Medulla oblongata (tissue), 1 donor: Measurements from ENCODE around the gene AGPAT3.
"Not testable (repeated sequence)": the region's sequence is repeated elsewhere in the genome, so short reads cannot be mapped to it uniquely, and the experiment has no call there.

Source experiments
- DNase-seq: peaks from one replicate; pipeline ENCODE4 v3.0.0-alpha.2; 2015; ENCODE audit errors: extremely low spot score

Gene AGPAT3

GRCh38 chr21:43834146-43834905 is 30.7 kb upstream of the AGPAT3 start:
- DNase-seq = no peak

- DNase-seq = no peak
These were observed 30.0 kb upstream of the AGPAT3 start for GRCh38 chr21:43835050-43835449.

DNA sequence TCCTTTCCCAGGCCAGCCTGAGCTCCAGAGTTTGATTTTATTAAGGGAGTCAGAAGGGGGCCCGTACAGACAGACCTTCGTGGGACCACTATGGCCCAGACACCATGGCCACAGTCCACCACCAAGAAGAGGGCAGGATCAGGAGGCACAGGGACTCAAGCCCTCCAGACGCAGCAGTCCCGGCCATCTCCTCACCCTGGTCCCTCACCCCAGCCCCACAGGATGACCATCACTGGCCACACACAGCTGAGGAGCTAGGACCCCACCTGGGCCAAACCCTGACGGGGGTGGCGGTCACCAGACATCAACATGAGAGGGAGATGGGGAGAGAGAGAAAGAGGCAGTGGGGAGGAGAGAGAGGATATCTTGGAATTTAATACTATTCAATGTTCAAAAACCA is 29.2 kb upstream of the AGPAT3 start:
- DNase-seq = no peak

DNA sequence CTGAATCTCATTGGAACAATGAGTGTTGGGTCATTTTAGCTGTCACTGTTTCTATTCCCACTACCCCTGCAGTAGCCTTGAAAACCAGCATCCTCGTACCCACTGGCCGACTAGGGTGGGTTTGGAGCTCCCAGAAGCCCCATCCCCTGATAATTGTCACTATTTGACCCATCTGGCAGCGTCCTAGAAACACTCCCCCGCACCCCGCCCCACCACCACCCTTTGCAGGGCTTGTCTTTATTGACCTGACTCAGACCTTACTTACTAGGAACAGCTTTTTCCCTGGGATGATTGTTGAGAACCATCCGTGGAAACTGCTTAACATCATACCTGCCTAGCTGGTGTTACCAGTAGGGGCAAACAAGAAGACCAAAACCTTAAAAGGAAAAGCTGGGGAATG is 28.4 kb upstream of the AGPAT3 start:
- no peak for DNase-seq

DNA sequence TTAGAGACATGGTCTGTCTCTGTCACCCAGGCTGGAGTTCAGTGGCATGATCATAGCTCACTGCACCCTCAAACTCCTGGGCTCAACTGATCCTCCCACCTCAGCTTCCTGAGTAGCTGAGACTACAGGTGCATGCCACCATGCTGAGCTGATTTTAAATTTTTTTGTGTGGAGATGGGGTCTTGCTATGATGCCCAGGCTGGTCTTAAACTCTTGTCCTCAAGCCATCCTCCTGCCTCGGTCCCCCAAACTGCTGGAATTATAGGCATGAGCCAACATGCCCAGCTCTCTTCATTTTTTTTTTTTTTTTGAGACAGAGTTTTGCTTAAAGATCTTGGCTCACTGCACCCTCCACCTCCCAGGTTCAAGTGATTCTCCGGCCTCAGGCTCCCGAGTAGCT is 24.8 kb upstream of the AGPAT3 start:
- no peak for DNase-seq

GRCh38 chr21:43842742-43843141 is 22.3 kb upstream of the AGPAT3 start:
- peak; percentile 35 for DNase-seq

- not testable (repeated sequence) for DNase-seq
These were observed 20.1 kb upstream of the AGPAT3 start for GRCh38 chr21:43844906-43845305.

GRCh38 chr21:43845386-43845785 is 19.6 kb upstream of the AGPAT3 start:
- no peak for DNase-seq

- DNase-seq = no peak
These were observed 18.6 kb upstream of the AGPAT3 start for GRCh38 chr21:43846430-43846829.

DNA sequence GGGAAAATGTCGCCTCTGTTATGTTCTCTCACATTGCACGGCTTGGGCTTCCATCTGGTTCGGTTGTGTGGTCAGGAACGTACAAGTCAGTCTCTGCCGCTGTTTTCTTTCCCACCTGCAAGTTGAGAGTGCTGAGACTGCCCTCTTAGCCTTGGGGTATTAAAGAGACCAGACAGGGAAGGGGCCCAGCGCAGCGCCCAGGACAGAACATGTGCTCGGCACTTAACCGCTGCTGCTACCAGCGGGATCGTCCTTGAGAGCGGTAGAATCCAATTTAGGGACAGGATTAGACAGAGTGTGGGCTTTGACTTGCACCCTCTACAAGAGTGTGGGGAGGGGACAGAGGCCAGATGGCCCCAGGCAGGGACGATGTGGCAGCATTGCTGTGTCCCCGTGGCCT is 17.7 kb upstream of the AGPAT3 start:
- no peak for DNase-seq

DNA sequence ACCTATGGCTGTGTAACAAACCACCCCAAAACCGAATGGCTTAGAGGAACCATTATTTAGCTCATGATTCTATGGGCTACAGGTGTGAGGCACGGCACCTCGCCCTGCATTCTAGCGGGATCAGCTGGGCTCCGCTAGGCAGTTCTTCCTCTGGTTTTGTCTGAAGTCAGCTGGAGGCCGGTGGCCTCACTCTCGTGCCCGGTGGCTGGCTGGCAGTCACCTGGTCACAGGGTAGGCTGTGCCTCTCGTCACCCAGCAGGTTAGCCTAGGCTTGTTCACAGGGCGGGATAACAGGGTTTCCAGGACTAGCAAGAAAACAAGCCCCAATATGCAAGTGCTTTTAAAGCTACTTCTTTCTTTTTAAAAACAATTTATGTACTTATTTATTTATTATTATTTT is 16.3 kb upstream of the AGPAT3 start:
- DNase-seq = no peak

- no peak for DNase-seq
These were observed 15.3 kb upstream of the AGPAT3 start for GRCh38 chr21:43849532-43850299.

DNA sequence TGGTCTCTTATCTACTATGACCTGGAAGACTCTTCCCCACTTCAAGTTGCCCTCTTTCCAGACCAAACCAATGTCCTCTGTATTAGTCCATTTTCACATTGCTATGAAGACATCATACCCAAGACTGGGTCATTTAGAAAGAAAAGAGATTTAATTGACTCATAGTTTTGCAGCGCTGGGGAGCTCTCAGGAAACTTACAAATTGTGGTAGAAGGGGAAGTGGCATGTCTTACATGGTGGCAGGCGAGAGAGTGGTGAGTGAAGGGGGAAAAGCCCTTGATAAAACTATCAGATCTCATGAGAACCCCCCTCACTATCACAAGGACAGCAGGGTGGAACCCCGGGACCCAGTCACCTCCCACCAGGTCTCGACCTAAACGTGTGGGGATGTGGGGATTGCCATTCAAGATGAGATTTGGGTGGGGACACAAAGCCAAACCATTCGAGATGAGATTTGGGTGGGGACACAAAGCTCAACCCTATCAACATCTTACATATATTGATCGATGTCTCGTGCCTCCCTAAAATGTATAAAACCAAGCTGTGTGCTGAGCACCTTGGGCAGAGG is 14.2 kb upstream of the AGPAT3 start:
- no peak for DNase-seq

- DNase-seq = no peak
These were observed 13.4 kb upstream of the AGPAT3 start for GRCh38 chr21:43851593-43851992.

DNA sequence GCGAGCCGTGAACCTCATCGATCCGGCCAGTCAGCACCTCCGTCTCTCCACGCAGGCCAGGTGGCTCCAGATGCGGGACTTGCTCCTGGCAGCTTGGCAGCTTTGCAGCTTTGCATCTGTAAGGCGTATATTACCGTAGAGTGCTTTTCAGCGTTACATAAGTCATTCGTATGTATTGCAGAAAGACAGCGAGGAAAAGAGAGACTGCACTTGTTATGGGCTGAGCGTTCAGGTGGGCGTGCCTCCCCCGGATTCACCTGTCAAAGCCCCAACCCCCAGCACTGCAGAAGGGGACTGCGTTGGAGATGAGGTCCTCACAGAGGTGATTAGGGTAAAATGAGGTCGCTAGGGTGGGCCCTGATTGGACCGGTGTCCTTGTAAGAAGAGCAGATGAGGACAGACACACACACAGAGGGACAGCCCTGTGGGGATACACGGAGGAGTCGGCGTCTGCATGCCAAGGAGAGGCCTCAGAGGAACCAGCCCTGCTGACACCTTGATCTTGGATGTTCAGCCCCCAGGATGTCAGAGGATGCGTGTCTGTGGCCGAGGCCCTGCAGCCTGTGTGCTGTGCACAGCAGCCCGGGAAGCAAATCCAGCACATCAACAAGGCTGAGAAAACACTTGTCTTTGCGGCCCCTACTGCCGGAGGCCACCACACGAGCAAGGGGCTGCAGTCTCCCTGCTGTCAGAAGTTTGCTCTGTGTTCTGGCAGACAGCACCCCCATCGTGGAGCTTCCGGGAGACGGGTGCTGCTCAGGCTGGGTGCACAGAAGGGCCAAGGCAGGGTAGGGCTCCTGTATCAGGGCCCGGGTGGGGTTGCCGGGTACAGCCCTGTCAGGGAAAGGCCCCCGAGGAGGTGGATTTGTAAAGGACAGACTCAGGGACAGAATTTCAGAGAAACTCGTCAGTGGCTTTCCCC is 10.9 kb upstream of the AGPAT3 start:
- no peak for DNase-seq

DNA sequence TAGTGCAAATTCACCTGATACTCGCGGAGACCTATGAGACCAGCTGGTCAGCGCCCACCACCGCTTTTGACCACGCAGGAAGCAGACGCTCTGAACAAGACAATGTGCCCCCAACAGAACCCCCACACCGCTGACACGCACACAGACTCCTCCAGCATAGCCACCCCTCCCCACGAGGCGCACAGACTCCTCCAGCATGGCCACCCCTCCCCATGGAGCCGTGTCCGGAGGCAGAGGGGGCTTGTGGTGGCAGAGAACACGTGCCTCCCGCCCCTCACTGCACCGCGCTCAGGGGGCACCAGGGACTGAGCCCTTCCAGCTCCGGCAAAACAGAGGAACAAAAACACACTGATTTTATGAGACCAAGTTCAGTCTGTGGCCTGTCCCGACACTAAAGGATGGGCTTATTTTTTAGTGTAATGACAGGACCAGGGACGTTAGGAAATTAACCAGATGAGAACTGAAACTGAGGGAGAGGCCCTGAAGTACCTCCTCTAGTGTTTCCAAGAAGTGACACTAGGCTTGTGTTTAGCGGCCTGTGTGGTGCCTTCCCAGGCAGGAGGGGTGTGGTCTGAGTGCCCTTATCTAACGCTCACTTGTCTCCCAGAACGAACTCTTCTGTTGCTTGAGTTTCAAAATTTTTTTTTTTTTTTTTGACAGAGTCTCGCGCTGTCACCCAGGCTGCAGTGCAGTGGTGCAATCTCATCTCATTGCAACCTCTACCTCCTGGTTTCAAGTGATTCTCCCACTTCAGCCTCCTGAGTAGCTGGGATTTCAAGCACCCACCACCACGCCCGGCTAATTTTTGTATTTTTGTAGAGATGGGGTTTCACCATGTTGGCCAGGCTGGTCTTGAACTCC is 10.0 kb upstream of the AGPAT3 start:
- no peak for DNase-seq

DNA sequence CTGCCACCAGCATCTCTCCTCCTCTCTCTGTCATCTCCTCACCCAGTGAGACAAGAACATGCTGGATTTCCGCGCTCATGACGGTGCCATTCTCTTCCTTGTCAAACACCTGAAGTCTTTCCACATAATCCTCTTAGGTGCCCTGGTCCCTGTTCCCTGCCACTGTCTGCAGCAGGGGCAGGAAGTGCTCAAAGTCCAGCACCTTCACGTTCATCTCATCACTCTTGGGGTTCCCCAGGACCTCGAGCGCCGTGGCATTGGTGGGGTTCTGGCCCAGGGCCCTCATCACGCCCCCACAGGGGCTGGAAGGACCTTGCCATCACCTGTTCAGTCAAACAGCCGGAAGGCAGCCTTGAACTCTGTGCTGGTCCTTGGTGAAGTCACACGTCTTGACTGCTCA is 9.1 kb upstream of the AGPAT3 start:
- no peak for DNase-seq

DNA sequence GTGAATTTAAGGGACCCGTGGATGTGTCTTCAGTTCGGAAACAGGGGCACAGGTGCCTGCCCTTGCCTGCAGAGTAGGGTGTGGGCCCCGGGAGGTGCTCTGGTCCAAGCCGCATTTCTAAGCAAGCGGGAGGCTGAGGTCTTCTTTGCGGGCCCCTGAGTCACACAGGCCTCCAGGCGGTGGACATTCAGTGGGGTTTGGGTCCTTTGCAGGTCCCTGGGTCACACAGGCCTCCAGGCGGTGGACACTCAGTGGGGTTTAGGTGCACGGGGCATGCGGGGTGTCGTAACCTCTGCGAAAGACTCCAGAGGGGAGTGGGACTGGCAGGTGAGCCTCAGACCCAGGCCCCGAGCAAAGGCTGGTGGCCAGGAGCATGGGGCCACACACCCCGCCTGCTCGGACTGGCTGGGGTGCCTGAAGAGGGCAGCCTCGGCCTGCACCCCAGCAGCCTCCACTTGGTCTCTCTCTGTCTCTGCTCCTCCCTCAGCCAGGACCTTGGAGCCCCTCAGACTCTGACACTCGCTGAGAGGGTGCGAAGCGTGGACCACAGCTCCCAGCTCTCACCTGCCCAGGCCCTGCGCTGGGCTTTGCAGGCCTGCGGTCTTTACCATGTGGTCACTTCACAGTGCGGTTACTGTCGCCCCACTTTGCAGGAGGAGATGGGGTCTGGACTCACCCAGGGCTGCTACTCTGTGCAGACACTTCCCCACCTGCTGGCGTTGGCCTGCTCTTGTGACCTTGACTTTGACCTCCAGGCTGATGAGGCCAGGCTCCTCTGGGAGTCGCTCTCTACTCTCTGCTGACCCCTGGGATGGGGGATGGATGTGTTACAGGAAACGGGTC is 6.0 kb upstream of the AGPAT3 start:
- no peak for DNase-seq

GRCh38 chr21:43859747-43860214 is 5.2 kb upstream of the AGPAT3 start:
- no peak for DNase-seq

DNA sequence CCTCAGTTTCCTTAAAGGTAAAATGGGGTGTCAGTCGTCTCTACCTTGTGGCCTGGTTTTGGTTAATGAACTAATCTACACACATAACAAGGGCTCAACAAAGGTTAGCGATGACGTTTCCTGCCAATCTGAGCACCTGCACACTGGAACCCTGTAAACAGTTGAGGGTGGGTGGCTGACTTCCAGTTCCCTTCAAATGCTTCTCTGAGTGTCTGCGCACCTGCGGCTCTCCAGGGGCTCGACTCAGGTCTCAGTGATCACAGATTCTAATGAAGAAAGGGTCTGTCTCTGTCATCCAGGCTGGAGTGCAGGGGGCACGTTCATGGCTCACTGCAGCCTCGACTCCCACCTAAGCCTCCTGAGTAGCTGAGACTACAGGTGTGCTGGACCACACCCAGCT is 3.3 kb upstream of the AGPAT3 start:
- no peak for DNase-seq
